HG03135 (cell line): ENCODE measurements around the gene IL11.
A peak's percentile ranks its signal among the peaks of the same experiment; 100 is the strongest.
"Not testable (repeated sequence)": the region's sequence is repeated elsewhere in the genome, so short reads cannot be mapped to it uniquely, and the experiment has no call there.

ENCODE experiments used
- ATAC-seq: cut with Tn5 transposase; IDR thresholded peaks from one replicate; pipeline ENCODE4 v1.9.1; 2021; ENCODE audit warnings: mild to moderate bottlenecking, moderate library complexity; ENCODE audit not compliant: unreplicated experiment

IL11 gene

DNA sequence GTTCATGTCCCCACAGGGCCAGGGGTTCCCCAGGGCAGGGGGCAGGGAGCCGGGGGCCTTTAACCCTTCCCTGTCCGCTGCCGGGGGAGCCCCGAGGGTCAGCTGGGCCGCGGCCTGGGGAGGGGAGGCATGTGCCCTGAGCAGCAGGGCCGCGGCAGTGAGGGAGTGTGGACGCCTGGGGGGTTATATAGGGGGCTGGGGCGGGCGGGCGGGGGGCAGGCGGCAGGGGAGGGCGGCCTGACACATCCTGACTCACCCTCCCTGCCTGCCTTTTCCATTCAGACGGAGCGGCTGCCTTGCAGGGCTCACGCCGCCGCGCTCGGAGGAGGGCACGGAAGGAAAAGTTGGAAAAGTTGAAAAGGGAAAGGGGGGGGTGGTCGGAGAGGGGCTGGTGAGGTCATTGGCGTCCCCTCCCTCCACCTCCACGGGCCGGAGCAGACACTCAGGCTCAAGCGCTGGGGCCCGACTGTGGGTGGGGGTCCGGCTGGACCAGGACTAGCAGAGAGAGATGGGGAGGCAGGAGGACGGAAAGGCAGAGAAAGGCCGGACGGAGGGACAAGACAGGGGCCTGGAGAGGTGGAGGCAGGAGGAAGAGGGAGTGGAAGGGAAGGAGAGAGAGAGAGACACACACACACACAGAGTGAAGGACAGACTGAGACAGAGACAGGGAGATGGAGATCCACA, at the start of gene IL11:
TSS of gene IL11 (minus strand) at position 159 of the 684 bp plus-strand sequence. CDS start at position 6, 153 bp downstream.
- no peak for ATAC-seq

DNA sequence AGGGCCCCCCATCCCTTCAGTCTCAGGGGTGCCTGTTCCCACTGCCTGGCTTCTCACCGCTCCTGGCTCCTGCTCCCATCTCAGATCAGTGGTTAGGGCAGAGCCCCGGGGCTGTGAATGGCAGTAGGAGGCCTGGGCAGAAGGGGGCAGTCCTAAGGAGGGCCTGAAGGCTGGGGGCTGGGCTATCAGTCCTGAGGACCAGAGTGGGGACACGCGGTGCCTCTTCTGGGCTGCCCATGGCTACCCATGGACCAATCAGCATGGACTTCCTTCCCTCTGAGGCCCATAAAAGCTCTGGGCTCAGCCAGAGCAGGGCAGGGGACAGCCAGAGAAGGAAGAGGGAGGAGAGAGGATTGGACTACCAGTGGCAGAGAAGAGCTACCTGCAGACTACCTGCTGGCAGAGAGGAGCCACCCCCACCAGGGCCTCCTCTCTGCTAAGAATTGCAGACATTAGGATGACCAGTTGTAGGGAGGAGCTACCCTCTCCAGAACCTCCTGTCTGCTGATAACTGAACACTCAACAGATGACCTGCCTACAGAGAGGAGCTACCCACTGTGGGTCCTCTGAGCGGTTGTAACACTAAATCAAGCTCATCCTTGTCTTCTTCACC, 49.5 kb upstream of the IL11 start:
- no peak for ATAC-seq

DNA sequence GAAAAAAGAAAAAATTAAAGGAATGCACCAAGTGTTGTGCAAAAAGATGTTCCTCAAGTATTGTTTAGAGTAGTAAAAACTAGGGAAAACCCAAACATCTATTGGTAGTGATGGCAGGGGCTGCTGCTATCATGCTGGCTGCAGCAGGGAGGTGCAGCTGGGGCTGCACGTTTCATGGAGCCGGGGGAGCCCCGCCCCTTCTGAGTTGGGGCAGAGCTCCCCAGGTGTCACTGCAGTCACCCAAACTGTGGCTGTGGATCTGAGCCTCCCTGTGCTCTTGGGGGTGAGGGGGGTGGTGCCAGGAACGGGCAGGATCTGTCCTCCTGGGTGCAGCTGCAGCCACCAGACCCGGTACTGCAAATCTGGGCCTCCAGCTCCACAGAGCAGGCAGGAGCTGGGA, 48.8 kb upstream of the IL11 start:
- ATAC-seq: no peak

DNA sequence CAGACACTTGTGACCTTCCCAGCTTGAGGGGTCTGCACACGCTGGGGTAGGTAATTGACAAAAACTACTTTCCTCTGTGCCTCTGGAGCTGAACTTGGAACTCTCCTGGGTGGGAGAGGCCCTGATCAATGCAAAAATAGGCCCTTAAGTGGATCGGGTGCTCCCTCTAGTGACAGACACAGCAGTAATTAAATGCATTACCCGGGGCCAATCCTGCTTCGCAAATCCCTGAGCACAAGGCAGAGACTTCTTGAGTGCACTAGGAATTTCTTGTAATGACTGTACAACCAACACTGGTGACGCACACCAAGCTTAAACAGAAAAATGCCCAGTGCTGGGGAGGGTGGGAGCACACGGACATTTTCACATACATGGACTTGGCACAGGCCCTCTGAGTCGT, 47.9 kb upstream of the IL11 start:
- no peak for ATAC-seq

- no peak for ATAC-seq
Measured at GRCh38 chr19:55410168-55410567, 39.9 kb upstream of the IL11 start.

DNA sequence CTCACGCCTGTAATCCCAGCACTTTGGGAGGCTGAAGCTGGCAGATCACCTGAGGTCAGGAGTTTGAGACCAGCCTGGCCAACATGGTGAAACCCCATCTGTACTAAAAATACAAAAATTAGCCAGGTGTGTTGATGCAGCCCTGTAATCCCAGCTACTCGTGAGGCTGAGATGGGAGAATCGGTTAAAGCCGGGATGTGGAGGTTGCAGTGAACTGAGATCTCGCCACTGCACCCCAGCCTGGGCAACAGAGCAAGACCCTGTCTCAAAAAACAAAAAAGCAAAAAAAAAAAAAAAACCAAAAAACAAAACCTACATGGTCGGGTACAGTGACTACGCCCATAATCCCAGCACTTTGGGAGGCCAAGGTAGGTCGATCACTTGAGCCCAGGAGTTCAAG, 38.9 kb upstream of the IL11 start:
- ATAC-seq: not testable (repeated sequence)

- no peak for ATAC-seq
Measured at GRCh38 chr19:55408533-55408872, 38.2 kb upstream of the IL11 start.

DNA sequence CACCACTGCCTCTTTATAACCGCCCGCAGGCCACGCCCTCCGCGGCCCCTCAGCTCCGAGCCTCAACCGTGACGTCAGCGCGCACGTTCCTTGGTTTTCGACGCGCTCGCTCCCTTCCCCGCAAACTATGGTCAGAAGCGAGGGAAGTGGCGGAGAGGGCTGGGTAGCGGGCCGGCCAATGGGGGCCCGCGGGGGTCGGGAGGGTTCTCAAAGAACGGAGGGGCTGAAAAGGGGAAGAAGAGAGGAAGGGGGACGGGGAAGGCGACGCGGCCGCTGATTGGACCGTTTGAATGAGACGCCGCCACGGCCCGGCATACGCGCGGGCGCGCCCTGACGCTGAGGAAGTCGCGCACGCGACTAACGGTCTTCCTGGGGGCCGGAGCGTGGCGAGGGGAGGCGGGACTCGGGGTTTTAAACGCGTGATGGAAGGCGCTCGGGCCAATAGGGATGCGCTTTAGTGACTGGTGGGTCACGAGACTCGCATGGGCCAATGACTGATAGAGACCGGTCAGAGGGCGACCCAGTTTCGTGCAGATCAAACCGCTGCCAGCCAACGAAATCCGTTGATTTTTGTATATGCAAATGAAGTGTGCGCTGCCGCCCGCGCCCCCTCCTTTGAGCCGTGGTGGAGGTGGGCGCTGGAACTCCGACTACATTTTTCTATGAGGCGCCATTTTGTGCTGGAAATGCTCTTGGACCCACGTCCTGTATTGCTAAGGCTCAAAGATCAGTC, 37.7 kb upstream of the IL11 start:
- ATAC-seq: peak; percentile 83

DNA sequence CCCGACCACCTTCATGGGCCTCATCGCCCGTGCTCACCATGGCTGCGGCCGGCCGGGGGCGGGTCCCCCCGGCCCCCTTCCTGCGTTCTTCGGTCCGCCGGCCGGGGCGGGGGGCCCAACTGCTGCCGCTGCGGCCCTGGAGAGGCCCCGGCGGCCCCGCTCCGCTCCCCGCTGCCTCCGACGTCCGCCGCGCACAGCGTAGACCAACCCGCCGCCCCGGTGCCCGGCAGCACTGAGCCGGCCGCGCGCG, 37.2 kb upstream of the IL11 start, which contains the start of gene UBE2S:
TSS of gene UBE2S (minus strand) at position 239 of the 250 bp plus-strand sequence. CDS start at position 40, 199 bp downstream.
- ATAC-seq: peak; percentile 65

GRCh38 chr19:55406826-55407549, 36.7 kb upstream of the IL11 start:
- ATAC-seq: peak; percentile 11

GRCh38 chr19:55406091-55406825, 36.0 kb upstream of the IL11 start:
- ATAC-seq: no peak

DNA sequence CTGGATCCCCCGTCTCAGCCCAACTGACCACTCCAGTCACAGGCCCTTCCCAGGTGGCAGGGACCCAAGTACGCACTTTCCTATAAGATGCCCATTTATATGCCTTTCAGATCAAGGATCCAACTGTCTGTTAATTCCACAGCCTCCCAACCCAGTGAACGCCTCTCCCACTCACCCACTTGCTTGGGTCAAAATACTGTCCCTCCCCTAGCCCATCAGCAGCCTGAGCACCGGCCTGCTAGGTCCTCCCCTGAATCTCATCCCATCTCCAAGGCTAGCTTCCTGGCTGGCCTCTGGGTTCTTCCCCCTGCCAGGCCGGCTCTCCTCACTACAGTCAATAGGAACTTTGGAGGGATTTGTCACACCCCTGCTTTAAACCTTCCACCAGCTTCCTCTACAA, 35.4 kb upstream of the IL11 start:
- no peak for ATAC-seq

DNA sequence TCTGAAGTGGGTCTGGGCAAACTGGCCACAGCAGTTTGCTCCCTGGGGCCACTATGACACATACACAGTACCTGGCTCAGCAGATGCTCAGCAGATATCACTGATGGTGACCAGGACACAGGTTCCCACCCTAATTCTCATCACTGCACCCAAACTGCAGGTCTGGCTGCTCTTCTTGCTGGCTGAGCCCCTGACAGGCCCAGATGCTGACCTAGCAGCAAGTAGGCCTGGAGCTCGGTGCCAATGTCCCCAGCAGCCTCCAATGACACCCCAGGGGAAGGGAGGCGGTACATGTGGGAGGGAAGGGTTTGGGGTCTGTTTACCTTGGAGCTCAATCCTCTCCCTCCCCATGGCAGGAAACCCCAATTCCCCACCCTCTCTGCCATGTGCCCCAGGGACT, 32.2 kb upstream of the IL11 start:
- ATAC-seq: no peak

DNA sequence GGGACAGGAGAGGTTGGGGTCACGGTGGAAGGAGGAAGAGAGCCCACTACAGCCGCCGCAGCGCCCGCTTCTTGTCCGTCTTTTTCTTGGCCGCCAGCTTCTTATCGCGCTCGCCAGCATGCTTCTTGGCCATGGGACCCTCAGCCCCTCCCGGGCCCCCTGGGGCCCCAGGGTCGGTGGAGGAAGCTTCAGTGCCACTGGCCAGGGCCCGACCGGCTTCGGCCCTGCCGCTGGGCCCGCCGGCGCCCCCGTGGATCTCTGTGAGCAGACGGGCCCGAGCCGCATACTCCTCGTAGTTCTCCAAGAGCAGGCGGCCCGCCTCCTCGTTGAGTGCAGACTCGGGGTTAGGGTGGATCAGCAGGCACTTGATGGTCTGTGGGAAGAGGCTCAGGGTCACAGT, 31.1 kb upstream of the IL11 start:
- not testable (repeated sequence) for ATAC-seq

DNA sequence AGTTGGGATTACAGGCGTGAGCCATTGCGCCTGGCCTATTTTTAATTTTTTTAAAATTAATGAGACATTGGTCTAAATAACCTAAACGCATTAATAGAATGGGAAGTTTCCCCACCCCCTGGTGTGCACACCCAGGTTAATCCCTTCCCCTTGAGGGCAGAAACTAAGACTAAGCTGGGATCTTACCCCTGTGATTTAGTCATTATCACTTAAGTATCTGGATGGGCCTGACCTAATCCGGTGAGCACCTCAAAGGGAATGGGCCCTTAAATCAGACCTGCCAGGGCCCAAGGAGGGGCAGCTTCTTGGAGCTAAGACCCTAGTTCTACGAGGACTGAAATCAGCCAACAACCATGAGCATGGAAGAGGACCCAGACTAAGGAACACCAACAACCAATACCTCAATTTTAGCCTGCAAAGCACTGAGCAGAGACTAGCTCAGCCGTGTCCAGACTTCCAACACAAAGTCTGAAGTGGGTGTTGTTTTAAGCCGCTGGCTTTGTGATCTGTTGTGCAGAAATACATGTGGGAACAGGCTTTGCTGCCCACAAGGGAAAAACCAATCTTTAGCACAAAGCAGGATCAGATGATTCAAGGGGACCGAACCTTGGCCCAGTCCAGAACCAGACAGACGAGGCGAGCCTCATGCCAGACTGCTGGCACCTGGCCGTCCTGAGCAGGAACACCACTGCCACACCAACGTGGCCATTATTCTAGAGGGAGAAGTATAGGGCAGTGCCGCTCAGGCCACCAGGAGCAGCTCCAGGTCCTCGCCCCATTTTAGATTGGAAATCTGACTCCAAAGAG, 30.2 kb upstream of the IL11 start:
- no peak for ATAC-seq

GRCh38 chr19:55398200-55398925, 28.1 kb upstream of the IL11 start:
- no peak for ATAC-seq

- no peak for ATAC-seq
Measured at GRCh38 chr19:55392820-55393761, 22.8 kb upstream of the IL11 start.
